ENCODE results near the gene LIPC. TPM values are rescaled to one million over a fixed set of nuclear protein-coding genes. Genes with fewer than 3 reads are reported as not detected.

The LIPC gene
- polyA plus RNA-seq, 1 of the 3 experiments (the other 2 are of a cell fraction), result not detected

DNA sequence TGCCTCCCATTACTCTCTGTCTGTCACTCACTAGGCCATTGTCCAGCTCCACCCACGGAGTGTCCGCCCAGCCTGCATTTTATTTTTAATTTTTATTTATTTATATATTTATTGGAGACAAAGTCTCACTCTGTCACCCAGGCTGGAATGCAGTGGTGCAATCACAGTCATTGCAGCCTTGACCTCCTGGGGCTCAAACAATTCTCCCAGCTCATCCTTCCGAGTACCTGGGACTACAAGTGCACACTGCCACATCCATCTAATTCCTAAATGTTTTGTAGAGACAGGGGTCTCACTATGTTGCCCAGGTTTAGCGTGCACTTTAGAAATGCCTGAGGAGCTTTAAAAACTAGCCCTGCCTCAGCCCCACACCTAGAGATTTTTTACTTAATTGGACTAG is 141.5 kb downstream of the LIPC start:
- Histone ChIP-seq H3K9me2 (no peaks in the 10 kb centered on the region), H3K4me1 (ENCODE audit: control insufficient read depth in 1 of 2, insufficient read depth in 2 of 2, low read depth in 1 of 2, low read length in 1 of 2) (no peaks in the 10 kb centered on the region), H4K20me1 (ENCODE audit: insufficient read depth) (no peaks in the 10 kb centered on the region), H3K79me2 (ENCODE audit: insufficient read depth) (no peaks in the 10 kb centered on the region), H3F3A (replicated peaks; ENCODE audit: insufficient read depth) (peaks cover 4% of the 10 kb centered on the region), H3K4me2 (no peak overlapping the region), H3K4me3 (ENCODE audit: low read depth in 2 of 2, low read length in 1 of 2) (no peak overlapping the region), H3K9ac (no peak overlapping the region), H3K27me3 (ENCODE audit: insufficient read depth) (no peaks in the 10 kb centered on the region), H3K9me3 (no peaks in the 10 kb centered on the region), H3K36me3 (replicated peaks in 1 of 2; ENCODE audit: control insufficient read depth in 1 of 2, insufficient read depth in 2 of 2, low read length in 1 of 2) (no peaks in the 10 kb centered on the region), H3K27ac (ENCODE audit: low read depth in 2 of 2, low read length in 1 of 2) (no peak overlapping the region), H2AFZ (ENCODE audit: low read depth) (no peak overlapping the region)
- ChIA-PET POLR2A (no interaction called here), CTCF (no interaction called here)
- DNase-seq, result no peak
- 79% methylated on average over 4 of the region's 4 CpGs for WGBS (ENCODE audit: low lambda C conversion rate)
- no peak for TF ChIP-seq MXI1 (IDR thresholded peaks at IDR 0.05; ENCODE audit: low read depth, low read length)
- TF ChIP-seq FOSL2 (IDR thresholded peaks at IDR 0.05; ENCODE audit: borderline replicate concordance, low read depth), result no peak
- TF ChIP-seq POLR2AphosphoS5 (IDR thresholded peaks at IDR 0.05; ENCODE audit: low read depth, low read length), result no peak
- no peak for TF ChIP-seq TEAD4 (IDR thresholded peaks at IDR 0.05; ENCODE audit: borderline replicate concordance, insufficient read depth)
- TF ChIP-seq, protein P1, sequence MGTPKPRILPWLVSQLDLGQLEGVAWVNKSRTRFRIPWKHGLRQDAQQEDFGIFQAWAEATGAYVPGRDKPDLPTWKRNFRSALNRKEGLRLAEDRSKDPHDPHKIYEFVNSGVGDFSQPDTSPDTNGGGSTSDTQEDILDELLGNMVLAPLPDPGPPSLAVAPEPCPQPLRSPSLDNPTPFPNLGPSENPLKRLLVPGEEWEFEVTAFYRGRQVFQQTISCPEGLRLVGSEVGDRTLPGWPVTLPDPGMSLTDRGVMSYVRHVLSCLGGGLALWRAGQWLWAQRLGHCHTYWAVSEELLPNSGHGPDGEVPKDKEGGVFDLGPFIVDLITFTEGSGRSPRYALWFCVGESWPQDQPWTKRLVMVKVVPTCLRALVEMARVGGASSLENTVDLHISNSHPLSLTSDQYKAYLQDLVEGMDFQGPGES (IDR thresholded peaks at IDR 0.05; ENCODE audit: low read depth, low read length), result no peak
- TF ChIP-seq CHD2 (IDR thresholded peaks at IDR 0.05; ENCODE audit: low read length, partially characterized antibody), result no peak
- TF ChIP-seq, protein P2, sequence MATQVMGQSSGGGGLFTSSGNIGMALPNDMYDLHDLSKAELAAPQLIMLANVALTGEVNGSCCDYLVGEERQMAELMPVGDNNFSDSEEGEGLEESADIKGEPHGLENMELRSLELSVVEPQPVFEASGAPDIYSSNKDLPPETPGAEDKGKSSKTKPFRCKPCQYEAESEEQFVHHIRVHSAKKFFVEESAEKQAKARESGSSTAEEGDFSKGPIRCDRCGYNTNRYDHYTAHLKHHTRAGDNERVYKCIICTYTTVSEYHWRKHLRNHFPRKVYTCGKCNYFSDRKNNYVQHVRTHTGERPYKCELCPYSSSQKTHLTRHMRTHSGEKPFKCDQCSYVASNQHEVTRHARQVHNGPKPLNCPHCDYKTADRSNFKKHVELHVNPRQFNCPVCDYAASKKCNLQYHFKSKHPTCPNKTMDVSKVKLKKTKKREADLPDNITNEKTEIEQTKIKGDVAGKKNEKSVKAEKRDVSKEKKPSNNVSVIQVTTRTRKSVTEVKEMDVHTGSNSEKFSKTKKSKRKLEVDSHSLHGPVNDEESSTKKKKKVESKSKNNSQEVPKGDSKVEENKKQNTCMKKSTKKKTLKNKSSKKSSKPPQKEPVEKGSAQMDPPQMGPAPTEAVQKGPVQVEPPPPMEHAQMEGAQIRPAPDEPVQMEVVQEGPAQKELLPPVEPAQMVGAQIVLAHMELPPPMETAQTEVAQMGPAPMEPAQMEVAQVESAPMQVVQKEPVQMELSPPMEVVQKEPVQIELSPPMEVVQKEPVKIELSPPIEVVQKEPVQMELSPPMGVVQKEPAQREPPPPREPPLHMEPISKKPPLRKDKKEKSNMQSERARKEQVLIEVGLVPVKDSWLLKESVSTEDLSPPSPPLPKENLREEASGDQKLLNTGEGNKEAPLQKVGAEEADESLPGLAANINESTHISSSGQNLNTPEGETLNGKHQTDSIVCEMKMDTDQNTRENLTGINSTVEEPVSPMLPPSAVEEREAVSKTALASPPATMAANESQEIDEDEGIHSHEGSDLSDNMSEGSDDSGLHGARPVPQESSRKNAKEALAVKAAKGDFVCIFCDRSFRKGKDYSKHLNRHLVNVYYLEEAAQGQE (IDR thresholded peaks at IDR 0.05; ENCODE audit: low read depth, low read length), result no peak
- TF ChIP-seq TCF12 (IDR thresholded peaks at IDR 0.05), result no peak
- no peak for TF ChIP-seq ELF1 (IDR thresholded peaks at IDR 0.05)
- no peak for TF ChIP-seq FOXJ3 (CRISPR knock-in tag; IDR thresholded peaks at IDR 0.05)
- no peak for TF ChIP-seq EP300 (IDR thresholded peaks at IDR 0.05; ENCODE audit: borderline replicate concordance in 1 of 2, low read depth in 1 of 2, low read length in 1 of 2)
- TF ChIP-seq SMC3 (IDR thresholded peaks at IDR 0.05; ENCODE audit: low read depth, low read length), result no peak
- TF ChIP-seq MEF2A (IDR thresholded peaks at IDR 0.05; ENCODE audit: borderline replicate concordance, low read depth), result no peak

DNA sequence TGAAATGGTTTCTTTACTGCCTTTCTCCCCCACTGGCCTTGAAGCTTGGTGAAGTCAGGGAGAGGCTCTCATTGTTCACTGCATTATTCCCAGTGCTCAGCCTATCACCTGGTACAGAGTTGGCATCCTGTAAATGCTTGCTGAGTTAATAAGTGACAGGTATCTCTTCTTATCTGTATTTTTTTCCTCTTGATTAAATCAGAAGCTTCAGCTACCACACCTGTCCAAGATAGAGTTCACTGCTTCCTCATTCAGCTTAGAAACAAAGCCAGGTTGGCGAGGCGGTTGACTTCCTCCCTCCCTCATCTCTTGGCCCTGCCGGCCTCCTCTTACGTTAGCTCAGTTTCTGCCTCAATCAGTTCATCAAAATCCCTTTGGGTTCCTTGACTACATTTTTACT is 142.8 kb downstream of the LIPC start:
- no peaks in the 10 kb centered on the region for H3K4me1 ChIP-seq (ENCODE audit: control insufficient read depth in 1 of 2, insufficient read depth in 2 of 2, low read depth in 1 of 2, low read length in 1 of 2)
- ChIA-PET CTCF (interaction anchor here (1.0 kb wide), 1 partner anchor 24 kb away, joined by 3 read pairs; no protein-coding TSS in a partner anchor), POLR2A (interaction anchor here (0.8 kb wide), 1 partner anchor 196 kb away, joined by 3 read pairs; the partner anchor contains the start of gene MINDY2)
- H3K9me3 ChIP-seq, result no peaks in the 10 kb centered on the region
- no peak for DNase-seq
- no peaks in the 10 kb centered on the region for H4K20me1 ChIP-seq (ENCODE audit: insufficient read depth)
- no peak overlapping the region for H3K27ac ChIP-seq (ENCODE audit: low read depth in 2 of 2, low read length in 1 of 2)
- no peaks in the 10 kb centered on the region for H3F3A ChIP-seq (replicated peaks; ENCODE audit: insufficient read depth)
- no peaks in the 10 kb centered on the region for H3K9me2 ChIP-seq
- H3K36me3 ChIP-seq (replicated peaks in 1 of 2; ENCODE audit: control insufficient read depth in 1 of 2, insufficient read depth in 2 of 2, low read length in 1 of 2), result no peaks in the 10 kb centered on the region
- H3K27me3 ChIP-seq (ENCODE audit: insufficient read depth), result no peaks in the 10 kb centered on the region
- no peak overlapping the region for H3K4me3 ChIP-seq (ENCODE audit: low read depth in 2 of 2, low read length in 1 of 2)
- no peaks in the 10 kb centered on the region for H3K79me2 ChIP-seq (ENCODE audit: insufficient read depth)
- no peak overlapping the region for H3K4me2 ChIP-seq
- WGBS (ENCODE audit: low lambda C conversion rate), result 88% methylated on average over 4 of the region's 4 CpGs
- H2AFZ ChIP-seq (ENCODE audit: low read depth), result no peak overlapping the region
- H3K9ac ChIP-seq, result no peak overlapping the region
- TF ChIP-seq EP300 (IDR thresholded peaks at IDR 0.05; ENCODE audit: borderline replicate concordance in 1 of 2, low read depth in 1 of 2, low read length in 1 of 2), result no peak
- TF ChIP-seq CHD2 (IDR thresholded peaks at IDR 0.05; ENCODE audit: low read length, partially characterized antibody), result no peak
- no peak for TF ChIP-seq TCF12 (IDR thresholded peaks at IDR 0.05)
- TF ChIP-seq, protein P3, sequence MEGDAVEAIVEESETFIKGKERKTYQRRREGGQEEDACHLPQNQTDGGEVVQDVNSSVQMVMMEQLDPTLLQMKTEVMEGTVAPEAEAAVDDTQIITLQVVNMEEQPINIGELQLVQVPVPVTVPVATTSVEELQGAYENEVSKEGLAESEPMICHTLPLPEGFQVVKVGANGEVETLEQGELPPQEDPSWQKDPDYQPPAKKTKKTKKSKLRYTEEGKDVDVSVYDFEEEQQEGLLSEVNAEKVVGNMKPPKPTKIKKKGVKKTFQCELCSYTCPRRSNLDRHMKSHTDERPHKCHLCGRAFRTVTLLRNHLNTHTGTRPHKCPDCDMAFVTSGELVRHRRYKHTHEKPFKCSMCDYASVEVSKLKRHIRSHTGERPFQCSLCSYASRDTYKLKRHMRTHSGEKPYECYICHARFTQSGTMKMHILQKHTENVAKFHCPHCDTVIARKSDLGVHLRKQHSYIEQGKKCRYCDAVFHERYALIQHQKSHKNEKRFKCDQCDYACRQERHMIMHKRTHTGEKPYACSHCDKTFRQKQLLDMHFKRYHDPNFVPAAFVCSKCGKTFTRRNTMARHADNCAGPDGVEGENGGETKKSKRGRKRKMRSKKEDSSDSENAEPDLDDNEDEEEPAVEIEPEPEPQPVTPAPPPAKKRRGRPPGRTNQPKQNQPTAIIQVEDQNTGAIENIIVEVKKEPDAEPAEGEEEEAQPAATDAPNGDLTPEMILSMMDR (IDR thresholded peaks at IDR 0.05), result no peak
- TF ChIP-seq NFIC (IDR thresholded peaks at IDR 0.05; ENCODE audit: borderline replicate concordance), result no peak
- TF ChIP-seq, protein P4, sequence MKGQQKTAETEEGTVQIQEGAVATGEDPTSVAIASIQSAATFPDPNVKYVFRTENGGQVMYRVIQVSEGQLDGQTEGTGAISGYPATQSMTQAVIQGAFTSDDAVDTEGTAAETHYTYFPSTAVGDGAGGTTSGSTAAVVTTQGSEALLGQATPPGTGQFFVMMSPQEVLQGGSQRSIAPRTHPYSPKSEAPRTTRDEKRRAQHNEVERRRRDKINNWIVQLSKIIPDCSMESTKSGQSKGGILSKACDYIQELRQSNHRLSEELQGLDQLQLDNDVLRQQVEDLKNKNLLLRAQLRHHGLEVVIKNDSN (IDR thresholded peaks at IDR 0.05; ENCODE audit: borderline replicate concordance, low read depth), result no peak
- TF ChIP-seq, protein P5, sequence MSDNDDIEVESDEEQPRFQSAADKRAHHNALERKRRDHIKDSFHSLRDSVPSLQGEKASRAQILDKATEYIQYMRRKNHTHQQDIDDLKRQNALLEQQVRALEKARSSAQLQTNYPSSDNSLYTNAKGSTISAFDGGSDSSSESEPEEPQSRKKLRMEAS (IDR thresholded peaks at IDR 0.05; ENCODE audit: low read depth), result no peak
- TF ChIP-seq RXRA (IDR thresholded peaks at IDR 0.05; ENCODE audit: borderline replicate concordance, low read depth), result no peak
- TF ChIP-seq, protein P6, sequence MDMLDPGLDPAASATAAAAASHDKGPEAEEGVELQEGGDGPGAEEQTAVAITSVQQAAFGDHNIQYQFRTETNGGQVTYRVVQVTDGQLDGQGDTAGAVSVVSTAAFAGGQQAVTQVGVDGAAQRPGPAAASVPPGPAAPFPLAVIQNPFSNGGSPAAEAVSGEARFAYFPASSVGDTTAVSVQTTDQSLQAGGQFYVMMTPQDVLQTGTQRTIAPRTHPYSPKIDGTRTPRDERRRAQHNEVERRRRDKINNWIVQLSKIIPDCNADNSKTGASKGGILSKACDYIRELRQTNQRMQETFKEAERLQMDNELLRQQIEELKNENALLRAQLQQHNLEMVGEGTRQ (IDR thresholded peaks at IDR 0.05; ENCODE audit: borderline replicate concordance, low read depth, low read length), result no peak
- no peak for TF ChIP-seq EZH2phosphoT487 (IDR thresholded peaks at IDR 0.05; ENCODE audit: borderline replicate concordance, low read depth)
